Vagina (tissue), 2 donors: ENCODE measurements around the gene OR56A4. TPM values are rescaled to one million over a fixed set of nuclear protein-coding genes. Genes with fewer than 3 reads are reported as not detected.

Experiments used
- DNase-seq, 2 donors: peaks; one replicate each; pipeline ENCODE4 v3.0.0-alpha.2; 2017; ENCODE audit errors: extremely low spot score in 2 of 2
- H3K27ac ChIP-seq: fragments of 200-600 bp; sonication (generic); one replicate; pipeline ENCODE4 v1.5.1; 2019
- H3K27me3 ChIP-seq: fragments of 200-600 bp; sonication (generic); one replicate; pipeline ENCODE4 v1.5.1; 2019
- H3K36me3 ChIP-seq, 2 donors: fragments of 200-600 bp; sonication (generic); one replicate each; pipeline ENCODE4 v1.5.1; 2017 to 2019
- H3K4me1 ChIP-seq: fragments of 200-600 bp; sonication (generic); one replicate; pipeline ENCODE4 v1.5.1; 2019
- H3K4me3 ChIP-seq, 2 donors: fragments of 200-600 bp; sonication (generic); 1 replicate in 1 of 2; 2 replicates in 1 of 2; pipeline ENCODE4 v1.5.1; 2016 to 2019
- H3K9me3 ChIP-seq: fragments of 200-600 bp; sonication (generic); one replicate; pipeline ENCODE4 v1.5.1; 2019
- POLR2A ChIP-seq, 2 donors: fragments of 450-650 bp; IDR thresholded peaks; one replicate each; pipeline ENCODE4 v1.6.1; 2017; ENCODE audit warnings: antibody characterized with exemption in 2 of 2, mild to moderate bottlenecking in 2 of 2, moderate library complexity in 2 of 2
- POLR2AphosphoS5 ChIP-seq, 2 donors: sonication (generic); formaldehyde crosslinking; IDR thresholded peaks; one replicate each; pipeline ENCODE4 v1.9.0; 2017; ENCODE audit warnings: antibody characterized with exemption in 2 of 2, mild to moderate bottlenecking in 2 of 2, low read depth in 1 of 2; ENCODE audit not compliant: insufficient read depth in 1 of 2
- intact Hi-C: fragments of 100-400 bp; cut with DNase I; formaldehyde crosslinking; loops from one replicate; pipeline ENCODE4 v1.15.1; 2023
- total RNA-seq: library from RNA; depleted of rRNA; stranded (reverse); fragments of >200 nt; gene quantifications from one replicate; pipeline ENCODE4 v1.2.3, GENCODE V29; 2016
- TF ChIP-seq, protein P1 (sequence below), 3 experiments: fragments of 450-650 bp in 2 of 3; fragments of 200-600 bp in 1 of 3; sonication (generic) in 1 of 3; IDR thresholded peaks; one replicate each; pipeline ENCODE4 v1.5.1; 2017 to 2019; ENCODE audit warnings: antibody characterized with exemption in 3 of 3, mild to moderate bottlenecking in 2 of 3, moderate library complexity in 2 of 3

The OR56A4 gene
- total RNA-seq, 1 donor from 2014 or later: not detected

DNA sequence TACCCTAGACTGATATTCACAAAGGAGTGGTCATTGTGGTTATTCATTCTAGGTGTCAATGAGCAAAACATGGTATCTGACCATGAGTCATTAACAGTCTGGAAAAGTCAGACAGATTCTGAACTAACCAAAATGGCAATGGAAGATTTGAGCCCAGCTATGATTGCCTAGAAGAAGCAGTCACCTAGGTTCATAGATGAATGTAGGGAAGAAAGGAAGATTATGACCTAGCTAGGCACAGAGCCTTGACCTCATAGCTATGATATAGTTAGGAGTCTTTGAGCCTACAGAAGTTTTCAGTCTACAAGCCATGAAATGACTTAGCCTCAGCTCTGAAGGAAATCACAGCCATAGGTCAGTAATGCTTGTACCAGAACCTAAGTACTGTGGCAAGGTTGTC is 351 bp downstream of the OR56A4 start:
- Histone ChIP-seq H3K4me1 (no peaks in the 10 kb centered on the region), H3K9me3 (no peaks in the 10 kb centered on the region), H3K4me3 (no peak overlapping the region), H3K27ac (no peak overlapping the region), H3K36me3 (no peaks in the 10 kb centered on the region), H3K27me3 (no peaks in the 10 kb centered on the region)
- no peak for DNase-seq
- intact Hi-C loops: no loop called here
- TF ChIP-seq POLR2AphosphoS5 (IDR thresholded peaks at IDR 0.05; ENCODE audit: insufficient read depth in 1 of 2, low read depth in 1 of 2) (no peak), POLR2A (IDR thresholded peaks at IDR 0.05) (no peak)
- TF ChIP-seq, protein P1, sequence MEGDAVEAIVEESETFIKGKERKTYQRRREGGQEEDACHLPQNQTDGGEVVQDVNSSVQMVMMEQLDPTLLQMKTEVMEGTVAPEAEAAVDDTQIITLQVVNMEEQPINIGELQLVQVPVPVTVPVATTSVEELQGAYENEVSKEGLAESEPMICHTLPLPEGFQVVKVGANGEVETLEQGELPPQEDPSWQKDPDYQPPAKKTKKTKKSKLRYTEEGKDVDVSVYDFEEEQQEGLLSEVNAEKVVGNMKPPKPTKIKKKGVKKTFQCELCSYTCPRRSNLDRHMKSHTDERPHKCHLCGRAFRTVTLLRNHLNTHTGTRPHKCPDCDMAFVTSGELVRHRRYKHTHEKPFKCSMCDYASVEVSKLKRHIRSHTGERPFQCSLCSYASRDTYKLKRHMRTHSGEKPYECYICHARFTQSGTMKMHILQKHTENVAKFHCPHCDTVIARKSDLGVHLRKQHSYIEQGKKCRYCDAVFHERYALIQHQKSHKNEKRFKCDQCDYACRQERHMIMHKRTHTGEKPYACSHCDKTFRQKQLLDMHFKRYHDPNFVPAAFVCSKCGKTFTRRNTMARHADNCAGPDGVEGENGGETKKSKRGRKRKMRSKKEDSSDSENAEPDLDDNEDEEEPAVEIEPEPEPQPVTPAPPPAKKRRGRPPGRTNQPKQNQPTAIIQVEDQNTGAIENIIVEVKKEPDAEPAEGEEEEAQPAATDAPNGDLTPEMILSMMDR (IDR thresholded peaks at IDR 0.05): no peak

DNA sequence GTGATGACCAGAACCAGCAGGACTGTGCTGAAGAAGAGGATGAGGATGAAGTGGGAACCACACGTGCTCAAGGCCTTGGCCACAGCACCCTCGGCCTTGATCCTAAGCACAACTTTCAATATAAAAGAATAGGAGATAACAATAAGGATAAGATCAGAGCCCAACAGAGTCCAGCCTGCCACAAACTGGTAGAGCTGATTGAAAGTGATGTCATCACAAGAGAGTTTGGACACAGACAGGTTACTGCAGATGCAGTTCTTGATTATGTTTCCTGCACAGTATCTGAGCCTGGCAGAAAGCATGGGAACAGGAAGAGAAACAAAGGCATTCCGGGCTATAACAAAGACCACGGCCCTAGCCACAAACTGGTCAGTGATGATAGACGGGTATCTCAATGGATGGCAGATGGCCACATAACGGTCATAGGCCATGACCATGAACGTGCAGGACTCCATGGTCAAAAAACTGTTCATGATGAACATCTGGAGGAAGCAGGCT is 4.5 kb downstream of the OR56A4 start:
- H3K27me3 ChIP-seq: no peaks in the 10 kb centered on the region
- H3K9me3 ChIP-seq: no peaks in the 10 kb centered on the region
- H3K4me1 ChIP-seq: no peaks in the 10 kb centered on the region
- no peak for DNase-seq
- no peaks in the 10 kb centered on the region for H3K36me3 ChIP-seq
- no peak overlapping the region for H3K27ac ChIP-seq
- no peak for TF ChIP-seq POLR2A (IDR thresholded peaks at IDR 0.05)
- TF ChIP-seq, protein P1 (IDR thresholded peaks at IDR 0.05): no peak
- no peak for TF ChIP-seq POLR2AphosphoS5 (IDR thresholded peaks at IDR 0.05; ENCODE audit: insufficient read depth in 1 of 2, low read depth in 1 of 2)
- intact Hi-C loops: no loop called here
- H3K4me3 ChIP-seq: no peak overlapping the region

DNA sequence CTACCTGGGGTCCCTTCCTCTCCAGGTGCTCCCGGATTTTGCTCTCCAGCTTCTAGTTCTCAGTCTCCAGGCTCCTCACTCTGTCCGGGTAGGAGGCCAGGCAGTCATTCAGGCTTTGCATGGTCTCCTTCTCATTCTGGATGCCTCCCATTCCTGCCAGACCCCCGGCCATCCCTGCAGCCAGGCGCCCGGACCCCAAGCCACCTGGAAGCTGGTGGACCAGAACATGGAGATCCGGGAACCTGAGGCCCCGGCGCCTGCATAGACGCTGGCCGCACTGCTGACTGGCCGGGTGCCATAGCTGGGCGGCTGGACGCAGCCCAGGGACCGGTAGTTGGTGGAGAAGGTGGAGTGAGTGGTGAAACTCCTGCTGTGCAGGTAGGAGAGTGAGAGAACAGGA is 12.0 kb downstream of the OR56A4 start:
- Histone ChIP-seq H3K4me3 (no peak overlapping the region), H3K27me3 (no peaks in the 10 kb centered on the region), H3K9me3 (no peaks in the 10 kb centered on the region), H3K4me1 (no peaks in the 10 kb centered on the region), H3K36me3 (no peaks in the 10 kb centered on the region), H3K27ac (no peak overlapping the region)
- DNase-seq: no peak
- intact Hi-C loops: no loop called here
- no peak for TF ChIP-seq POLR2AphosphoS5 (IDR thresholded peaks at IDR 0.05; ENCODE audit: insufficient read depth in 1 of 2, low read depth in 1 of 2)
- TF ChIP-seq POLR2A (IDR thresholded peaks at IDR 0.05): no peak
- TF ChIP-seq, protein P1 (IDR thresholded peaks at IDR 0.05): no peak

DNA sequence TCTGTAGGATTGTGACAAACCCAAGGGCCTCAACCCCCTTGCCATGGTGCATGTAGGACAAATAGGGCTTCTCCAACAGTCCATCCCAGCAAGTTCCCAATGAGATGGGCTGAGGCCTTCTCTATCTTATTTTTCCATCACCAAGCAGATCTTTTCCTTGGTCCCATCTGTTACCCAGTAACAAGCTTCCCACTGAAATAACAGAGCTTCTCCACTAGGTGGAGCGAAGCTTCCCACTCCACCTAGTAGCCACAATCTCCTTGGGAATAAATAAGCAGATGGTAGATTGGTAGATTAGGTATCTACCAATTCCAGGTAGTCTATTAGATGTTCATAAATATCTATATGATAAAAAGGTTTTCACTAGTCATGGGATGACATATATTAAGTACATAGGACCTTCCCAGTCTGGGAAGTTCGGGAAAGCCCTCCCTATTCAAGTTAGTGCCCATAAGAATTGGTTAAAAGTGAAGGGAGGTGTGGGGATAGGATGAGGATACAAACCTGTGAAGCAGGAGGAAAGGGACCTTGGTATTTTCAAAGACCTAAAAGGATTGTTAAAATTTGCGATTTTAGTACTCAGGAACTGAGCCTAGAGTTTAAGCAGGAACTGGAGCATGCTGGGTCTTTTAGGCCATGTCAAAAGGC is 14.0 kb downstream of the OR56A4 start:
- no peaks in the 10 kb centered on the region for H3K4me1 ChIP-seq
- no peaks in the 10 kb centered on the region for H3K27me3 ChIP-seq
- TF ChIP-seq, protein P1 (IDR thresholded peaks at IDR 0.05): no peak
- TF ChIP-seq POLR2AphosphoS5 (IDR thresholded peaks at IDR 0.05; ENCODE audit: insufficient read depth in 1 of 2, low read depth in 1 of 2): no peak
- TF ChIP-seq POLR2A (IDR thresholded peaks at IDR 0.05): no peak
- intact Hi-C loops: no loop called here
- no peak overlapping the region for H3K27ac ChIP-seq
- no peak for DNase-seq
- H3K36me3 ChIP-seq: no peaks in the 10 kb centered on the region
- H3K9me3 ChIP-seq: no peaks in the 10 kb centered on the region
- no peak overlapping the region for H3K4me3 ChIP-seq

DNA sequence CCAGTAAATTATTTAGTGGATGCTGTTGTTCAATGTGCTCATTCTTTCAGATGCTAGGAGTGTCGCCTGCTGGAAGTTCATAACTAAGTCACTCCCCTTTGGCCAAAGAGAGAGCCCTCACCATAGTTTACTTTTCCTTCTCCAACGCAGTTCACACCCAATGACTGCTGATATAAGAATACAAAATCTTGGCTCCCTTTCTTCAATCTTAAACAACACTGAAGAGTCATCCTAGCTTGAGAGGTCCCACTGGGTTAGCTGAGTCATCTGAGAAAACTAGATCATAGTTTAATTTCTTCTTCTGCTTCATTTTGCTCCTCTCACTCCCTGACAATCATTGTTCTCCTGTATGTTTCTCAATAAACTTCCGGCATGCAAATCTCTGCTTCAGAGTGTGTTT is 14.6 kb downstream of the OR56A4 start:
- TF ChIP-seq POLR2A (IDR thresholded peaks at IDR 0.05) (no peak), POLR2AphosphoS5 (IDR thresholded peaks at IDR 0.05; ENCODE audit: insufficient read depth in 1 of 2, low read depth in 1 of 2) (no peak)
- TF ChIP-seq, protein P1 (IDR thresholded peaks at IDR 0.05): no peak
- intact Hi-C loops: no loop called here

More for the DNA sequence above, 14.6 kb downstream of the OR56A4 start:
- Histone ChIP-seq H3K4me3 (no peak overlapping the region), H3K27ac (no peak overlapping the region), H3K9me3 (no peaks in the 10 kb centered on the region), H3K4me1 (no peaks in the 10 kb centered on the region), H3K27me3 (no peaks in the 10 kb centered on the region), H3K36me3 (no peaks in the 10 kb centered on the region)
- DNase-seq: no peak
